ENCODE results near the gene PLEKHA7.
"Not testable (repeated sequence)": the region's sequence is repeated elsewhere in the genome, so short reads cannot be mapped to it uniquely, and the experiment has no call there.

PLEKHA7 gene

DNA sequence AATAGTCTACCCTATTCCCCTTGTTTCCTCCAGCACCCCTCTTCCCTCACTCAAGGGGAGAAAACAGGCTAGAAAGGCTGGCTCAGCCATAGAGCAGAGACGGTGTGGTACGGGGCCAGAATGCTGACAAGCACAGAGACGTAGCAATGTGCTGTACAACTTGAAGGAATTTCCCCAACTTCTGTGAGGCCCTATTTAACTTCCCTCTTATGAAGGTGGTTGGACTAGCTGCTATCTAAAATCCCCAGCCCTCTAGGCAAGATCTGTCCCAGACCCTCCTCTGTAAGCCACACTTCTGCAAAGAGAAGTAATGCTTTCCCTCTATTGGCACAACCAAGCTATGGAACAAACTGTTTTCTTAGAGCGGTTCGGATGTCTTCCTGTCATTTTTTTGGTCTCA lies 37.8 kb downstream of the PLEKHA7 start:
- no peak for DNase-seq

DNA sequence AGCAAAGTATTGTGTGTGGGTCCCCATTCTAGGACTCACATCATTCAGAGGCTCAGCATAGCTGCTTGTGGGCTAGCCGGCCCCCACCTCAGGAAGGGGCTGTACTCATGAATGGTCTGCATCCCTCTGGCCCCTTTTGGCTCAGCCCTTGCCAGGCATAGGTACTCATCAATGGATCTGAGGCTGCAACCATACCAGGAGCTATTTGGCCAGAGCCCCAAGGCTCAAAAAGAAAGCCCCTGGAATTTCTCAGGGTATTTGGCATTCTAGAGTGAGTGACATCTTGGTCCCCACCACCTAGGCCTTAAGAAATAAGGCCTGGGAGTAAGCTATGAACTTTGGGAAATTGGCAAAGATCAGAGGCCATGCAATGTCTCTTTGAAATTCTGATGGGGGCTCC lies 38.3 kb downstream of the PLEKHA7 start:
- no peak for DNase-seq

- DNase-seq, result no peak
These were observed 40.8 kb downstream of the PLEKHA7 start for GRCh38 chr11:16973338-16973964.

DNA sequence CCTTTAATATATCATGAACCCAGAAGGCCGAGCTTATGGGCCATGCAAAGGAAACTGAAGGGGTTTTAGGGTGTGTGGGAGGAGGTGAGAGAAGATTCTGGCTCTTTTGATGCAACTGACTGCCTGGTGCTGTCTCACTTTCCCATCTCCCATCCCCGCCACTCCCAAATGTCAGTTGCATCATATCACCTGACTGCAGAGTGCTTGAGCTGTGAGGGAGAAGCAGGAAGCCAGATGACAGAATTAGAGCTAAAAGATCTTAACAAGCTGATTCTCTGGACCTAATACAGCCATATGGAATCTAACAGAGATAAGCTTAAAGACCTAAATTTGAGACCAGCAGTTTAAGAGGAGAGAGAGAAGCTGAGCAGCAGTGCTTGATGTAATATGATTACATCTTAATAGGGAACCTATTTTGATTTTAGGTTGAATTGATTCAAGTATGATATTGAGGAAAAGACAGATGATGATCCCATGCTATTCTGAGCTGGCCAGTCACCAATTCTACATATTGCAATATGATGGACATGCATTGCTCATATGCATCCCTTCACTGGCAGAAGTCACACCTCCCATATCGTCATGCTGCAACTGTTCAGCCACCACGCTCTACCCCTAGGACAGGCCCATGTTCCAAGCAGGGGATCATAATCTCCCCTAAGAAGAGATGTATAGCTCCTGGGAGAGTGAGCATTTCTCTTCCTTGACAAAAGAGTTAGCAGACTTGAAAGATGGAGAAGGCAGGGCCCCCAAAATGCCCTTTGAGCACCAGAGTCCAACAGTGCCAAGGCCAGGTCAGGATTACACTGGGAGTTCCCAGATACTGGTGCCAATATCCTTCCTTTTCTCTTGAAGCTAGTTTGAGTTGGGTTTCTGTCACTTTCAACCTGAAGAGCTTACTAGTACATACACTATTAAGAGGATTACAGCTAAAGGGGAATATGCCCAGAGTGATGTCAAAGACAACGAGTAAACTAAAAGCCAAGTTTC lies 44.9 kb downstream of the PLEKHA7 start:
- DNase-seq, result no peak

GRCh38 chr11:16968196-16968595 lies 46.0 kb downstream of the PLEKHA7 start:
- no peak for DNase-seq

DNA sequence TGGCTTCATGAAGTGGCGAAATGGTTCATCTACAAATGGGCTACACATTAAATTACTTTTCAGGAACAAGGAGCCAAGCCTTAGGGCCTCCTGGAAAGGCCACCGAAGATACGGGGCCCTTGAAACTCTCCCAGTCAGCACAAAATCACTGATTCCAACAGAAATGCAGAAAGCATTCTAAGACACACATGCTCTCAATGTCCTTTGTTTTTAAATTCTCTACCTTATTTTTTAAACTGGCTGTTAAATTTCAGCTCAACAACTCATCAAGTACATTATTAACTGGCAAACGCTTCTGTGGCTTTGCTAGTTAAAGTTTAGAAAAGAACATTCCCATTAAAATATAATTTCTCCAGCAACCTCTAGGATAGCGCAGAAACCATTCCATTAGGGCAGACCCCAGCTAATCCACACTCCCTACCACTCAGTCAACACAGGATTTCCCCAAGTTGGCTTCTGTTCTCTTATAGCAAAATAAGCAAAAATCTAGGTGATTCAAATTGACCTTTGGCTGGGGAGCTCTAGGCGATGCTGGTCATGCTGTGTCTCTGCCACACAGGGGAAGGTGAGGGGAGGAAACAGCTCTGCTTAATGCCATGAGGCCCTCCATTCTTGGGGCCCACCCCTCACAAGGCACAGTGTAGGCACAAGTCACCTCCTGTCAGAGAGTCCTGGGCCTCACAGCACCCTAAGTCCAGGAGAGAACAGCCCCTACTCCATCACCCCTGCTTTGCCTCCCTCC lies 47.1 kb downstream of the PLEKHA7 start:
- no peak for DNase-seq

DNA sequence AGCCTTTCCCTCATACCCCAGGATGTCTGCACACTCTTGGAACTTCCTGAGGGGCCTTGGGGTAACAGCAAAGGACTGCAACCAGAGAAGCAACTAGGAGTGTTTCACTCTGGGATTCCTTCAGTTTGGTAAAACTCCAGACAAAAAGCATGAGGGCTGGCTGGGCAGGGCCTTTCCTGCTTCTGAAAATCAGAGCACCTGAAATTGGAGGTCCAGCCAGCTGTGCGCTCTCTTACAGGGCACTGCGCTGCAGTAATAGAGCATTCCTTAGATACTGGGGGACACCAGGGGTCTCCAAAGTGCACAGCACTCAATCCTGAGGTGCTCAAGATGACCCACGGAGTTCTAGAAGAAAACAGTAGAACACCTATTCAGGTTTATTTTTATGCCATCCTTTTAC lies 49.7 kb downstream of the PLEKHA7 start:
- no peak for DNase-seq

DNA sequence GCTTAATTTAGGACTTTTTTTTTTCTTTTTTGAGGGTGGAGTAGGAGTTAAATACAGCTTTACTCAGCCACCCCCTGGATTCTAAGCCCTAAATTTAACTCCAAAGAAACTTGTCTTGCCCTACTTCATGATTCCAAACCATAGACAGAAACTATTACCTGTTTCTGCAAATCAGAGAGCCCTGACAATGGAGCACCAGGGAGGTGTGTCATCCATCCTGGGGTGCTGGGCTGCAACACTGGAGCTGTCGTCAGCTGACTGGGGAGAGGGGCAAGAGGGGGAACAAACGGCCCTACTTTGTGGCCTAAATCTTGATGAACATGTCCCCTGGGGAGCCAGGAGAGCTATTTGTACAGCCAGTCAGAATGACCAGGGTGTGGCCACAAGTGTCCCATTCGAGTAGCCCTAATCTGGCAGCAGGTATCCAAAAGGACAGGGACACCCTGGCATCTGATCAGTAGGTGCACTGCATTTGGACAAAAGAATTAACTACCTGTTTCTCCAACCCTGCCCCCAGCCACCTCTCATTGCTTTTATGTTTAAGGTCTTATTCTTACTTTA lies 50.8 kb downstream of the PLEKHA7 start:
- DNase-seq, result no peak

GRCh38 chr11:16962589-16962988 lies 51.6 kb downstream of the PLEKHA7 start:
- DNase-seq, result not testable (repeated sequence)

- DNase-seq, result no peak
These were observed 52.1 kb downstream of the PLEKHA7 start for GRCh38 chr11:16962146-16962545.

GRCh38 chr11:16960250-16960649 lies 54.0 kb downstream of the PLEKHA7 start:
- no peak for DNase-seq

- DNase-seq, result no peak
These were observed 54.6 kb downstream of the PLEKHA7 start for GRCh38 chr11:16959602-16960001.

GRCh38 chr11:16958833-16959232 lies 55.4 kb downstream of the PLEKHA7 start:
- DNase-seq, result no peak

DNA sequence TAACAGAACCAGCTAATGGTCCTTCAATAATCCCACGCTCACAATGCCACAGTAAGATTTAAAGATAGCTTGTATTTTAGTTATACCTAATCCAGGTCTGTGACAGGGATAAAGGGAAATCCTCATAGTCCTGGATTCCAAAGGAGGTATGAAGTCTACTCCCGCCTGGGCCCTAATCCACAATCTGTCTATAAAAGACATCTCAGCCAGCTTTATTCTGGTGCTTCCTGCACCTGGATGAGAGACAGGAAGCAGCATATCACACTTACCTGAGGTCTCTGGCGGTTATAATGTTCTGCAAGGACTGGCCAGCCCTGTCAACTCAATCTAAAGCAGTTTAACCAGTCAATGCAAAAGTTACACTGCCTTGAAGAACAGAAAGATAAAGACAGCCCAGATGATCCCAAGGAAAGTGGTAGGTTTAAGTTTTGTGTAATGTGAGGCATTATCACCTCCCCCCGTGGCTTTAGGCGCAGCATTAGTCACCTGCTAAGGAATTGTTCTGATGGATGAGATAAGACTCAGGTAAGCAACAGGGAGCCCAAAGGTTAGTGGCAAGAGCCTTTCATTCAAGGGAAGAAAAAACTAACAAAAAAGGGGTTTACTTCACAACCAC lies 57.6 kb downstream of the PLEKHA7 start:
- no peak for DNase-seq

GRCh38 chr11:16953663-16954062 lies 60.6 kb downstream of the PLEKHA7 start:
- no peak for DNase-seq

DNA sequence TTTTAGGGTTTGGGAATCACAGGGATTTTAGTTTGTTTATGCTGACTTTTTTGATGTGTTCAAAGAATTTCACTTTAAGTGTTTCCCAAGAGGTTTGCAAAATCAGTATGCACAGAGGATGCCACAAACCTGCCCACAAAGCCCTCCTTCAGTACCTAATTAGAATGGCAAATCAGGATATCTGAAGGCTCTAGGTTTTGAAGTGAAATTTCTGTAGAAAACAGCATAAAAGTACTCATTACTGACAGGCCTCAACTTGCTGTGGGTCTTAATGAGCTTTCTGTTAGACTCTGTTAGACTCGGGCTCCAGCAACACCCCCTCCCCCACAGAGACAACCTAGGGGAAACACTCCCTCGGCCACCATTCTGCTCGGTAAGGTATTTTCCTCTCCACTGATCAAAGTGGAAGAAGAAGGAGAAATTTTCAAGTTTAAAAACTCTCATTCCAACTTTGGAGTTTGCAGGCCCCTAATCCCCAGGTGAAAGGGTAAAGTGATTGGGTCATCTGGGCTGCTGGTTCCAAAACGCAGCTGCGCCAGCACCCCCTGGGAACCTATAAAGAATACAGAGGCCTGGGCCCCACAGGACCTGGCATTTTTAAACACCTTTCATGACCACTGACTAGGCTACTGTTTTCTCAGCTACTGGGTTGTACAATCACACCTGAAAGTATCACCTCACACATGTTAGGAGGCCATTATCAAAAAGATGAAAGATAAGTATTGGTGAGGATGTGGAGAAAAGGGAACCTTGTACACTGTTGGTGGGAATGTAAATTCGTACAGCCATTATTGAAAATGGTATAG lies 67.5 kb downstream of the PLEKHA7 start:
- DNase-seq, result no peak

- peak in 2 of 5 donors; percentile 7 to 28 for DNase-seq
These were observed 68.3 kb downstream of the PLEKHA7 start for GRCh38 chr11:16945671-16946469.

GRCh38 chr11:16942911-16943310 lies 71.3 kb downstream of the PLEKHA7 start:
- DNase-seq, result no peak

- no peak for DNase-seq
These were observed 71.9 kb downstream of the PLEKHA7 start for GRCh38 chr11:16942342-16942741.

- DNase-seq, result no peak
These were observed 72.3 kb downstream of the PLEKHA7 start for GRCh38 chr11:16941935-16942334.

DNA sequence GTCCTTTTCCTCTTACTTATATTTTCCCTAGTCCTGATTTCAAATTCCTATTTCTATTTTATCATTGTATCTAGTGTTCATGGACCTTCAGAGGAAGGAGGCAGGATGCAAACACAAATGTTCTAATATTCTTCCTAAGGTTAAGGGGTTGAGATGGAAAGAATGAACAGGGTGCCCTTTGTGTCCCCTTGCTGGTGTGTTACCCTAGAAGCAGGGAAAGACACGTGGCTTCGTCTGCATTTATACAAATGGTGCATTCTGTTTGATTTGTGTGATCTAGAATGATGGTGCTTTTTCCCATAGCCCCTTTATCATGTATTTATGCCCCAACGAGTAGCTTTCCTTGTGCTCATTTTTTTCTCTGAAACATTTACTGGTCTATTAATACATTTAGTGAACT lies 76.2 kb downstream of the PLEKHA7 start:
- no peak for DNase-seq
